Measurements from ENCODE around the gene DHRS7B.

GRCh38 chr17:21228111-21228510 lies 101.3 kb downstream of the DHRS7B start:
- TF ChIP-seq CCAR2 (IDR thresholded peaks at IDR 0.05; ENCODE audit: low read depth, low read length) = no peak
- no peak for TF ChIP-seq ZNF184 (CRISPR knock-in tag; IDR thresholded peaks at IDR 0.05)
- TF ChIP-seq NR2C2 (CRISPR knock-in tag; IDR thresholded peaks at IDR 0.05) = no peak
- TF ChIP-seq NR2C2 (tag; IDR thresholded peaks at IDR 0.05) = no peak
- TF ChIP-seq SAFB2 (IDR thresholded peaks at IDR 0.05; ENCODE audit: borderline replicate concordance, low read depth, low read length, severe bottlenecking) = no peak
- TF ChIP-seq, protein P1, sequence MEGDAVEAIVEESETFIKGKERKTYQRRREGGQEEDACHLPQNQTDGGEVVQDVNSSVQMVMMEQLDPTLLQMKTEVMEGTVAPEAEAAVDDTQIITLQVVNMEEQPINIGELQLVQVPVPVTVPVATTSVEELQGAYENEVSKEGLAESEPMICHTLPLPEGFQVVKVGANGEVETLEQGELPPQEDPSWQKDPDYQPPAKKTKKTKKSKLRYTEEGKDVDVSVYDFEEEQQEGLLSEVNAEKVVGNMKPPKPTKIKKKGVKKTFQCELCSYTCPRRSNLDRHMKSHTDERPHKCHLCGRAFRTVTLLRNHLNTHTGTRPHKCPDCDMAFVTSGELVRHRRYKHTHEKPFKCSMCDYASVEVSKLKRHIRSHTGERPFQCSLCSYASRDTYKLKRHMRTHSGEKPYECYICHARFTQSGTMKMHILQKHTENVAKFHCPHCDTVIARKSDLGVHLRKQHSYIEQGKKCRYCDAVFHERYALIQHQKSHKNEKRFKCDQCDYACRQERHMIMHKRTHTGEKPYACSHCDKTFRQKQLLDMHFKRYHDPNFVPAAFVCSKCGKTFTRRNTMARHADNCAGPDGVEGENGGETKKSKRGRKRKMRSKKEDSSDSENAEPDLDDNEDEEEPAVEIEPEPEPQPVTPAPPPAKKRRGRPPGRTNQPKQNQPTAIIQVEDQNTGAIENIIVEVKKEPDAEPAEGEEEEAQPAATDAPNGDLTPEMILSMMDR (IDR thresholded peaks at IDR 0.05 in 2 of 3, conservative IDR thresholded peaks at IDR 0.05 in 1 of 3; ENCODE audit: insufficient read depth in 2 of 3, low read depth in 1 of 3, low read length in 3 of 3) = no peak
- no peak for TF ChIP-seq FOXK2 (conservative IDR thresholded peaks at IDR 0.05 in 1 of 2, IDR thresholded peaks at IDR 0.05 in 1 of 2; ENCODE audit: low read depth in 2 of 2)
- no peak for TF ChIP-seq MAFK (IDR thresholded peaks at IDR 0.05; ENCODE audit: low read length)
- TF ChIP-seq MBD2 (IDR thresholded peaks at IDR 0.05; ENCODE audit: borderline replicate concordance, low read depth) = no peak
- TF ChIP-seq ZFX (CRISPR knock-in tag; IDR thresholded peaks at IDR 0.05) = no peak
- no peak for TF ChIP-seq ETS2 (tag; IDR thresholded peaks at IDR 0.05; ENCODE audit: borderline replicate concordance, poor library complexity, severe bottlenecking)
- no peak for TF ChIP-seq FOXP1 (CRISPR knock-in tag; IDR thresholded peaks at IDR 0.05)
- no peak for TF ChIP-seq ETS1 (conservative IDR thresholded peaks at IDR 0.05; ENCODE audit: control insufficient read depth, low read depth, low read length)
- no peak for TF ChIP-seq KDM1A (IDR thresholded peaks at IDR 0.05)
